Keratinocyte (primary cell): ENCODE measurements around the gene SSUH2. TPM values are rescaled to one million over a fixed set of nuclear protein-coding genes. Genes with fewer than 3 reads are reported as not detected.

Experiments
- DNase-seq: peaks from one replicate; pipeline ENCODE4 v3.0.0-alpha.2; 2011; ENCODE audit warnings: low read depth, missing footprints, low spot score
- FAIRE-seq: peaks from 2 replicates; lab custom pipeline; 2011; peaks lifted over from hg19 to GRCh38; lab: Jason Lieb, UNC
- H2AFZ ChIP-seq: 2 replicates; pipeline ENCODE4 v1.6.0; 2012; ENCODE audit warnings: low read length, control low read depth, inconsistent platforms; ENCODE audit not compliant: control insufficient read depth
- H3K27ac ChIP-seq: 2 replicates; pipeline ENCODE4 v1.5.1; 2011; ENCODE audit warnings: low read length; ENCODE audit not compliant: control insufficient read depth, insufficient read depth
- H3K27me3 ChIP-seq: 3 replicates; pipeline ENCODE4 v1.6.0; 2011; ENCODE audit warnings: low read length; ENCODE audit not compliant: control insufficient read depth, insufficient read depth; ENCODE audit errors: extremely low read depth
- H3K36me3 ChIP-seq, 2 experiments: 2 replicates in 1 of 2; 3 replicates in 1 of 2; pipeline ENCODE4 v1.5.1; 2011; ENCODE audit warnings: low read length in 2 of 2, mild to moderate bottlenecking in 1 of 2; ENCODE audit not compliant: control insufficient read depth in 2 of 2, insufficient read depth in 2 of 2; ENCODE audit errors: extremely low read depth in 1 of 2
- H3K4me1 ChIP-seq: 3 replicates; pipeline ENCODE4 v1.5.1; 2011; ENCODE audit warnings: low read length; ENCODE audit not compliant: control insufficient read depth, insufficient read depth; ENCODE audit errors: extremely low read depth
- H3K4me2 ChIP-seq: 3 replicates; pipeline ENCODE4 v1.6.0; 2011; ENCODE audit warnings: low read depth, low read length; ENCODE audit not compliant: control insufficient read depth, insufficient read depth; ENCODE audit errors: extremely low read depth
- H3K4me3 ChIP-seq, 3 experiments: fragments of 200-600 bp in 1 of 3; sonication (generic) in 1 of 3; 2 replicates in 2 of 3; 3 replicates in 1 of 3; pipeline ENCODE4 v1.5.1; 2011 to 2016; ENCODE audit warnings: low read length in 3 of 3, mild to moderate bottlenecking in 3 of 3, control low read depth in 2 of 3, inconsistent platforms in 1 of 3, low read depth in 1 of 3, mixed read lengths in 1 of 3, mixed run types in 1 of 3, moderate library complexity in 1 of 3; ENCODE audit not compliant: control insufficient read depth in 2 of 3, insufficient read depth in 2 of 3; ENCODE audit errors: extremely low read depth in 1 of 3
- H3K79me2 ChIP-seq: 2 replicates; pipeline ENCODE4 v1.6.0; 2012; ENCODE audit warnings: low read length; ENCODE audit not compliant: control insufficient read depth, insufficient read depth
- H3K9ac ChIP-seq: 3 replicates; pipeline ENCODE4 v1.6.0; 2011; ENCODE audit warnings: low read length; ENCODE audit not compliant: control insufficient read depth, insufficient read depth; ENCODE audit errors: extremely low read depth
- H3K9me1 ChIP-seq: 3 replicates; pipeline ENCODE4 v1.6.0; 2011; ENCODE audit warnings: low read length; ENCODE audit not compliant: control insufficient read depth, insufficient read depth; ENCODE audit errors: extremely low read depth
- H3K9me3 ChIP-seq: 2 replicates; pipeline ENCODE4 v1.5.1; 2012; ENCODE audit warnings: low read depth, low read length; ENCODE audit not compliant: control insufficient read depth
- H4K20me1 ChIP-seq: 3 replicates; pipeline ENCODE4 v1.6.0; 2011; ENCODE audit warnings: low read length; ENCODE audit not compliant: control insufficient read depth, insufficient read depth; ENCODE audit errors: extremely low read depth
- EZH2 ChIP-seq: IDR thresholded peaks from one replicate; pipeline ENCODE4 v1.6.1; 2012; ENCODE audit warnings: inconsistent platforms, mild to moderate bottlenecking, low read length, moderate library complexity
- dilution Hi-C: fragments of 300-500 bp; cut with MboI; formaldehyde crosslinking; loops from one replicate; pipeline ENCODE4 v1.7.0; 2020; ENCODE audit warnings: low sequenced_read_pairs; ENCODE audit not compliant: extremely low pct_ligation_motif_present
- polyA plus RNA-seq, 5 experiments: library from polyadenylated mRNA; depleted of rRNA in 3 of 5; stranded (reverse) in 3 of 5; stranded (forward) in 1 of 5; unstranded in 1 of 5; fragments of >200 nt; gene quantifications; 1 replicate in 1 of 5; 2 replicates in 3 of 5; 3 replicates in 1 of 5; pipeline versions ENCODE4 v1.2.1 to v1.2.3, GENCODE V29; 2011 to 2012; ENCODE audit warnings: missing spikeins in 2 of 5, low read depth in 1 of 5, low replicate concordance in 1 of 5
- TF ChIP-seq, protein P1 (sequence below), 3 experiments: IDR thresholded peaks in 1 of 3; conservative IDR thresholded peaks in 1 of 3; optimal IDR thresholded peaks in 1 of 3; 2 replicates in 2 of 3; 3 replicates in 1 of 3; pipeline versions ENCODE3 to v1.5.1; 2011; ENCODE audit warnings: low read length in 3 of 3, mild to moderate bottlenecking in 3 of 3, moderate library complexity in 2 of 3, control low read depth in 1 of 3, inconsistent platforms in 1 of 3; ENCODE audit not compliant: insufficient read depth in 2 of 3; ENCODE audit errors: extremely low read depth in 1 of 3

Gene SSUH2
- polyA plus RNA-seq, 1 donor (not counting 4 experiments of a cell fraction or from before 2014, with no cell fraction given): 0.09 TPM

DNA sequence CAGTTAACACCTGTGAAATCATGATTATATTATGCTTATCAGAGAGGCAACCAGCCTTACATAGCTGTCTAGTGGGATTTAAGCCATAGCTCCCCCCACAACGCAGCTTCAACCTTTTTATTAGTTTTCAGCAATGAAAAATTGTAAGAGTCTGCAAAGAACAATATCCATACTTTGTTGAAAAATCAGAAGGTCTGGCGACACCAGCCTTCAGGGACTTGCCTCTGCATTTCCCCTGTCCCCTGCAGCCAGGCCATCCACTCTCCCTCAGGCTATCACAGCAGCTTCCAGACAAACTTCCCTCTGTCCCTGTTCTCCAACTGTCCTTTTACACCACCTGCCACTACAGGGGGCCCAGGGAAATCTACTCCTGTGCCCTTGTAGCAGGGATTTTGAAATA, 59.9 kb downstream of the SSUH2 start:
- no peaks in the 10 kb centered on the region for H4K20me1 ChIP-seq
- TF ChIP-seq, protein P1, sequence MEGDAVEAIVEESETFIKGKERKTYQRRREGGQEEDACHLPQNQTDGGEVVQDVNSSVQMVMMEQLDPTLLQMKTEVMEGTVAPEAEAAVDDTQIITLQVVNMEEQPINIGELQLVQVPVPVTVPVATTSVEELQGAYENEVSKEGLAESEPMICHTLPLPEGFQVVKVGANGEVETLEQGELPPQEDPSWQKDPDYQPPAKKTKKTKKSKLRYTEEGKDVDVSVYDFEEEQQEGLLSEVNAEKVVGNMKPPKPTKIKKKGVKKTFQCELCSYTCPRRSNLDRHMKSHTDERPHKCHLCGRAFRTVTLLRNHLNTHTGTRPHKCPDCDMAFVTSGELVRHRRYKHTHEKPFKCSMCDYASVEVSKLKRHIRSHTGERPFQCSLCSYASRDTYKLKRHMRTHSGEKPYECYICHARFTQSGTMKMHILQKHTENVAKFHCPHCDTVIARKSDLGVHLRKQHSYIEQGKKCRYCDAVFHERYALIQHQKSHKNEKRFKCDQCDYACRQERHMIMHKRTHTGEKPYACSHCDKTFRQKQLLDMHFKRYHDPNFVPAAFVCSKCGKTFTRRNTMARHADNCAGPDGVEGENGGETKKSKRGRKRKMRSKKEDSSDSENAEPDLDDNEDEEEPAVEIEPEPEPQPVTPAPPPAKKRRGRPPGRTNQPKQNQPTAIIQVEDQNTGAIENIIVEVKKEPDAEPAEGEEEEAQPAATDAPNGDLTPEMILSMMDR (optimal IDR thresholded peaks at IDR 0.05 in 1 of 3, IDR thresholded peaks at IDR 0.05 in 1 of 3, conservative IDR thresholded peaks at IDR 0.05 in 1 of 3; ENCODE audit: extremely low read depth in 1 of 3, insufficient read depth in 2 of 3, low read length in 3 of 3): no peak
- TF ChIP-seq EZH2: no peak
- dilution Hi-C loops: no loop called here
- no peaks in the 10 kb centered on the region for H3K9me1 ChIP-seq
- H3K4me1 ChIP-seq: peaks cover 3% of the 10 kb centered on the region
- H3K36me3 ChIP-seq: no peaks in the 10 kb centered on the region
- H3K79me2 ChIP-seq: no peaks in the 10 kb centered on the region
- FAIRE-seq: no peak
- H3K9me3 ChIP-seq: no peaks in the 10 kb centered on the region
- no peak overlapping the region for H2AFZ ChIP-seq
- no peak overlapping the region for H3K4me3 ChIP-seq
- no peak for DNase-seq
- H3K9ac ChIP-seq: no peak overlapping the region
- H3K27me3 ChIP-seq: no peaks in the 10 kb centered on the region
- no peak overlapping the region for H3K27ac ChIP-seq
- no peak overlapping the region for H3K4me2 ChIP-seq

GRCh38 chr3:8581806-8582445, 62.7 kb downstream of the SSUH2 start:
- dilution Hi-C loops: no loop called here
- no peak for FAIRE-seq

More at GRCh38 chr3:8581806-8582445, 62.7 kb downstream of the SSUH2 start:
- DNase-seq: no peak
- Histone ChIP-seq H3K27ac (no peak overlapping the region), H4K20me1 (no peaks in the 10 kb centered on the region), H3K9ac (no peak overlapping the region), H3K36me3 (no peaks in the 10 kb centered on the region), H3K4me1 (no peaks in the 10 kb centered on the region), H3K9me1 (no peaks in the 10 kb centered on the region), H3K4me3 (no peak overlapping the region), H2AFZ (no peak overlapping the region), H3K27me3 (no peaks in the 10 kb centered on the region), H3K9me3 (no peaks in the 10 kb centered on the region), H3K4me2 (no peak overlapping the region), H3K79me2 (no peaks in the 10 kb centered on the region)
- TF ChIP-seq, protein P1 (optimal IDR thresholded peaks at IDR 0.05 in 1 of 3, IDR thresholded peaks at IDR 0.05 in 1 of 3, conservative IDR thresholded peaks at IDR 0.05 in 1 of 3; ENCODE audit: extremely low read depth in 1 of 3, insufficient read depth in 2 of 3, low read length in 3 of 3): no peak
- no peak for TF ChIP-seq EZH2
